SKM-1 (cell line): ENCODE measurements around the gene MYBPHL.
A peak's percentile ranks its signal among the peaks of the same experiment; 100 is the strongest.

Source experiments
- DNase-seq: peaks from one replicate; lab custom pipeline; 2025; ENCODE audit not compliant: unreplicated experiment; lab: John Stamatoyannopoulos, UW

MYBPHL gene

DNA sequence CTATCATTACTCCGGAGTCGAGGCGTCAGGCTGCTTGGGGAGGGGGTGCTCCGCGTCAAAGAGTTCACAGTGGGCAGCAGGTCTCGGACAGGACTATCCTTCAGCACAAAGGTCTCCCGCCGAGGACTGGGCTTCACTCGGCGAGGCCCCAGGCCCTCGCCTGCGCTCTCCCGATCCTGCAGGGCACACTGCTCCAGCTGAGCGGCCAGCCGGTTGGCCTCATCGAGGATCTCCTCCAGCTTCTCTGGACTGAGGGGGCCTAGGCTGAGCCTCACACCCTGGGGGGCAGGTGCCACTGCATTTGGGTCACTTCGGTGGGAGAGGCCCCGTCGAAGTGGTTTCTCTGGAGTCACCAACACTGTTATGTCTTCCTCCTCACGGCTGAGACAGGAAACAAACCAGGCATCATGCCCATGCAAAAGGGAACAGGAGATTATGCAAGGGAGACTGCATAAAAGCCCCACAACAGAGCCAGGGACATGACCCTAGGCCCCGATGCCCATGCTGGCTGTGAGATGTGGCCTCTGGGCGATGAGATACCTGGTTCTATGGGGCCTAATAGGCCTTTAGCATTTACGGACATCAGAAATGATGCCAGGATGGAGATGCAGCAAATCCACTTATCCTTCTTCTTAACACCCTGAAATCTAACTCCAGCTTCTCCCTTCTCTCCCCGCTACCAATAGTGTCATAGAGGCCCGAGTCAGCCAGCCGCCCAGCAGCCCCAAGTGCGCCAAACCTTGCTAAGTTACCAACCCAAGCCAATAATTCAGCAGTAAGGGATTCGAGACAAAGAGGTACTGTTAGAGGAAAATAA, 24.9 kb downstream of the MYBPHL start:
- DNase-seq, result peak; percentile 9

DNA sequence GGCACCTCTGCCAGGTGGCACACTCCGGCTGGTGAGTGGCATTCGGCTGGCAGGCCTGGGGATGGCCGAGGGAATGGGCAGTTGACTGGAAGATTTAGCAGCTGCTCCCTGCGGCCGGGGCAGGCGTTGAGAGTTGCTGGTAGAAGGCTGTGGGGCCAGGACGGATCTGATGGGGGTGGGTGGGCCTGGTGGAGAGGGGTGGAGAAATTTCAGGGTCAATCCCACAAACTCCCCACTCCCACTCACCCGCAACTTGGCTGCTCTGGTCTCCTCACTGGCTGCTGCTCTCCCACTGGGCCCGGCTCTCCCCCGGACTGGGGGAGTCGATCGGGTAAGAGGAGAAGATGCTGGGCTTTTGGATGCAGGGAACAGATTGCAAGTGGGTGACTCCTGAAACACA, 25.9 kb downstream of the MYBPHL start:
- no peak for DNase-seq

DNA sequence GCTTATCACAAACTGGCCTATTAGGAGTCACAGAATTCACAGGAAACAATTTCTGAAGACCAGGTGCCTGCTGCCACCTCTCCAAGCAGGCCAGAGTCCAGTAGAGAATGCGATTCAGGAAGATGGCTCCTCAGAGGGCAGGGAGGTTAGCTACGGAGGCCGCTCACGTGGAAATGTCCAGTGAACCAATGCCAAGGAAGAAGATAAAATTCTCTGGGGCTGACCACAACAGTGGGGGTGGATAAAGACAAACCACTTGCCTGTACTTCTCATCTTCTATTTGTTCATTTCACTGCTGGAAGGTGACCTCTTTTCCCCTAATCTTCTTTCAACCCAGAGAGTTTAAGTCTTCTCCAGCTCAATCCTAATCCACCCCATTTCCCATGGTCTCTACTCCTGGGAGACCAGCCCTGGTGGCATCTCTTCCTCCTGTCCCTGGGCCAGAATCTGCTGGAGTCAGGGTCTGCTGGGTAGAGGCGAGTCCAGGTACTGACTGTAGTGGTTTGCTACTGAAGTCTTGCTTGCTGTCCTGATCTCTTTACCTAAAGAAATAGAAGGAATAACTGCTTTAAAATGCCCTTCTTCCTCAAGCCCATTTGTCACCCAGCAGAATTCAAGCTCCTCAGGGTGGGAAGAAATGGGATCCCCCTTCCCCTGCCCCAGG, 27.1 kb downstream of the MYBPHL start:
- no peak for DNase-seq

DNA sequence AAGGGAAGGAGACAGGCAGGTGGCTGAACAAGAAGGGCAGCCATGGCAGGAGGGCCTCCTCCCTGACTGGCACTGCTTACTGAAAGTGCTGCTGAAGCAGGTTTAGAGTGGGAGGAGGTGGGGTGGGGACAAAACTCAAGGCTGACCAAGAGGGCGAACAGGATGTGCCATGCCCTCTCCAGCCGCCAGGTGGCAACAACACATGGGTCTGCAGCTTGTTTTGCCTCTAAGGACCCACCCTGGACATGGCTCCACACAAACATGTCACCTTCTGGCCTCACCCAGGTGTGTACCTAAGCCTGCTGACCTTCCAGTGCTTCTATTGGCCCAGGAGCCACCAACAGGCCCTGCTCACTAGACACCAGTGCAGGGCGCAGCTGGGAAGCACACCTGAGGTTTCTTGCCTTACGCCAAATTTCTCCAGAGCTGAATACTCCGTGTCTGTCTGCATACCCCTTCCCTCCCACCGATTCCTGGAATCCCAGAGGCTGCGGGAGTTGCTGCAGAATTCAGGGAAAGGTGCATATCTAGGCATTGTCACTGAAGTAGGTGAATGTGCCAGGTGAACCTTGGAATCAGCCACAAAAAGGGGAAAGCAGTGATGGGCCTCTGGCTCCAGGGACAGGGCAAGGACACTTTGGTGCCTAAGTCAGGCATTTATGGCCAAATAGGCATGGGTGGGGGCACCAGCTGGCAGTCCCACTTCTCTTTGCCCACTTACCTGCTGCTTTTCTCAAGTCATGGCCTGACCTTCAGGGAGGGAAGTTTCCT, 29.2 kb downstream of the MYBPHL start:
- no peak for DNase-seq

DNA sequence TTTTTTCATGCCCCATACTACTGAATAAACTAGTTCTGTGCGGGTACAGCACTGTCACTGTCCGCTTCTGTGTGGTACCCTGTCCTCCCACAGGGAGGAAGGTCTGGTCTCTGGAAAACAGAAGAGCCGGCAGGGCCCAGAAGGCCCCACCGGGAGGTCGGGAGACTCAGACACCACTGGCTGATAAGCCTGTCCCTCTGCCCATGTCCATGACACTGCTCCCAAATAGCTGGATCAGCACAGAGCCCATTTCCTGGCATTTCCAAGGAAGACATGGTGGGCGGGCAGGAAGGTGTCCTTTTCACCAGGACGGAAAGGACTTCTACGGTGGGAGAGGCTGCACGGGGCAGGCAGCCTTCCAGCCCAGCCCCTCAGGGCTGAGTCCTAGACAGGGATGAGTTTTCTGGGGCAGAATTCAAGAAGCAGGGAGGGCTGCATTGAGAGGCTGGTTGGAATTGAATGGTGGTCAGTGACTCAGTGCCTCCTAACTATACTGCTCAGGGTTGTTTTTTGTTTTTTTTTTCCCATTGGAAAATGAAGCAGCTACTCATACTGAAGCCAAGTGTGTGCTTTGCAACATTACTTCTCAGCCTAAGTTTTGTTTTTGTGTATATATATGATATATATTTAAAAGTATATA, 31.0 kb downstream of the MYBPHL start:
- no peak for DNase-seq

DNA sequence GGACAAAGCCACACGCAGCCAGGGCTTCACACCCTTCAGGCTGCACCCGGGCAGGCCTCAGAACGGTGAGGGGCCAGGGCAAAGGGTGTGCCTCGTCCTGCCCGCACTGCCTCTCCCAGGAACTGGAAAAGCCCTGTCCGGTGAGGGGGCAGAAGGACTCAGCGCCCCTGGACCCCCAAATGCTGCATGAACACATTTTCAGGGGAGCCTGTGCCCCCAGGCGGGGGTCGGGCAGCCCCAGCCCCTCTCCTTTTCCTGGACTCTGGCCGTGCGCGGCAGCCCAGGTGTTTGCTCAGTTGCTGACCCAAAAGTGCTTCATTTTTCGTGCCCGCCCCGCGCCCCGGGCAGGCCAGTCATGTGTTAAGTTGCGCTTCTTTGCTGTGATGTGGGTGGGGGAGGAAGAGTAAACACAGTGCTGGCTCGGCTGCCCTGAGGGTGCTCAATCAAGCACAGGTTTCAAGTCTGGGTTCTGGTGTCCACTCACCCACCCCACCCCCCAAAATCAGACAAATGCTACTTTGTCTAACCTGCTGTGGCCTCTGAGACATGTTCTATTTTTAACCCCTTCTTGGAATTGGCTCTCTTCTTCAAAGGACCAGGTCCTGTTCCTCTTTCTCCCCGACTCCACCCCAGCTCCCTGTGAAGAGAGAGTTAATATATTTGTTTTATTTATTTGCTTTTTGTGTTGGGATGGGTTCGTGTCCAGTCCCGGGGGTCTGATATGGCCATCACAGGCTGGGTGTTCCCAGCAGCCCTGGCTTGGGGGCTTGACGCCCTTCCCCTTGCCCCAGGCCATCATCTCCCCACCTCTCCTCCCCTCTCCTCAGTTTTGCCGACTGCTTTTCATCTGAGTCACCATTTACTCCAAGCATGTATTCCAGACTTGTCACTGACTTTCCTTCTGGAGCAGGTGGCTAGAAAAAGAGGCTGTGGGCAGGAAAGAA, 32.0 kb downstream of the MYBPHL start:
- DNase-seq, result no peak

DNA sequence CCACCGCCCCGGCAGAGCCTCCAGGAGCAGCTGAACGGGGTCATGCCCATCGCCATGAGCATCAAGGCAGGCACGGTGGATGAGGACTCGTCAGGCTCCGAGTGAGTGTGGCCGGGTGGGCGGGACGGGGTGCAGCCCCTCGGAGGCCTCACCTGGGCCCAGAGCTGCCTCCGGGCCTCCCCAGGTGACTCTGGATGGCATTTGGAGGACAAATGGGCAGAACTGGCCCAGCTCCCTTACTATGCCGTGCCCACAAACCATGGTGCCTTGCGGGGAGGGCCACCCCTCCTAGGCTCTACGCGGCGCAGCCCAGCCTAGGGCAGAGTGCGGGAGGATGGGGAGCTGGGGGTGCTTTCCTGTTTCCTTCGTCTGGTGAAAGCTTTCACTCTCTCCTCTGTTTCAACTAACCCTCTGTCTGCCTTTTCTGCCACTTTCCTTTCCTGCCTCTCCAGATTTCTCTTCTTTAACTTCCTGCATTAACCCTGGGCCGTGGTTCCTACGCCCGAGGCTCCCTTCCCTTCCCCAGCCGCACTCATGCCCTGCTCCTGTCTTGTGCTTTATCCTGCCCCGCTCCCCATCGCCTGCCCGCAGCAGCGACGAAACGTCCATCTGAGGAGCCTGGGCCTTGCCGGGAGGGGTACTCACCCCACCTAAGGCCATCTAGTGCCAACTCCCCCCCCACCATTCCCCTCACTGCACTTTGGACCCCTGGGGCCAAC, 33.1 kb downstream of the MYBPHL start:
- DNase-seq, result no peak

DNA sequence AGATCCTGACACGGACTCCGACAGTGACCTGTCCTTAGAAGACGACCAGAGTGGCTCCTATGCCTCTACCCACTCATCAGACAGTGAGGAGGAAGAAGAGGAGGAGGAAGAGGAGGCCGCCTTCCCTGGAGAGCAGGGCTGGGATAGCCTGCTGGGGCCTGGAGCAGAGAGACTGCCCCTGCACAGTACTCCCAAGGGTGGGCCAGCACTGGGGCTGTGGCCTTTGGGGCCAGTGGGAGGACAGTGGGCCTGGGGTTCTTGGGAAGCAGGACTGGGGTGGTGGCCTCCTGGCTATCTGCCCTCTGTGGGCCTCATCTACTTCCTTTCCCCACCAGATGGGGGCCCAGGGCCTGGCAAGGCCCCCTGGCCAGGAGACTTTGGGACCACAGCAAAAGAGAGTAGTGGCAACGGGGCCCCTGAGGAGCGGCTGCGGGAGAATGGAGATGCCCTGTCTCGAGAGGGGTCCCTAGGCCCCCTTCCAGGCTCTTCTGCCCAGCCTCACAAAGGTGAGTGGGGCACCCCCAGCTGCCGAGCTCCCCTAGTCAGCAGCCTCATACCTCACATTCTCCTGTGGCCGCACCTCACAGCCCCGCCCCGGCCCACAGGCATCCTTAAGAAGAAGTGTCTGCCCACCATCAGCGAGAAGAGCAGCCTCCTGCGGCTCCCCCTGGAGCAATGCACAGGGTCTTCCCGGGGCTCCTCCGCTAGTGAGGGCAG, 33.8 kb downstream of the MYBPHL start:
- DNase-seq, result no peak

DNA sequence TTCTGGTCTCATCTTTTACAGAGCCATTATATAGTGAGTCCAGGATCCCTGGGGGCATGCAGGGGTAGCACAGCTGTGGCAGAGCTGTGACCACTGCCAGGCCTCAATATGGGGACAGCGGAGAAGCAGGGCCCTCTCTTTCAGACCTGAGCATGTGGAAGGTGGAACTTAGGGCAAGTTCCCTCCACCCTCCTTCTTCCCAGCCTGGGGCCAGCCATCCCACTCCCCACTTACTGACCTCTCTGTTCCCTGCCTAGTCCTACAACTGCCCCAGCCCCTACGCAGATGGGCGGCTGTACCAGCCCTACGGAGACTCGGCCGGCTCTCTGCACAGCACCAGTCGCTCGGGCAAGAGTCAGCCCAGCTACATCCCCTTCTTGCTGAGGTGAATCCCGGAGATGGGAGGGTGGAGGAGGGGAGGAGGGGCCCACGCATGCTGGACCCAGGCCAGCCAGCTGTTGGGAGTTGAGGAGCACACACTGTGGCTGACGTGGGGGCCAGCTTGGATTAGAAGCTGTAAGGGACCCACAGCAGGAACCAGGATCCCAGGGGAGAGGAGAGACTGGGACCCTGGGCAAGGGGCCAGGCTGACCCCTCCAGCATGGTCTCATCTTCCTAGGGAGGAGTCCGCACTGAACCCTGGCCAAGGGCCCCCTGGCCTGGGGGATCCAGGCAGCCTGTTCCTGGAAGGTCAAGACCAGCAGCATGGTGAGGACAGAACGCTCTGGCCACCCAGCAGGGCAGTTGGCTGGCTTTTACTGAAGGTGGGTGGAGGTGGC, 34.6 kb downstream of the MYBPHL start:
- no peak for DNase-seq

DNA sequence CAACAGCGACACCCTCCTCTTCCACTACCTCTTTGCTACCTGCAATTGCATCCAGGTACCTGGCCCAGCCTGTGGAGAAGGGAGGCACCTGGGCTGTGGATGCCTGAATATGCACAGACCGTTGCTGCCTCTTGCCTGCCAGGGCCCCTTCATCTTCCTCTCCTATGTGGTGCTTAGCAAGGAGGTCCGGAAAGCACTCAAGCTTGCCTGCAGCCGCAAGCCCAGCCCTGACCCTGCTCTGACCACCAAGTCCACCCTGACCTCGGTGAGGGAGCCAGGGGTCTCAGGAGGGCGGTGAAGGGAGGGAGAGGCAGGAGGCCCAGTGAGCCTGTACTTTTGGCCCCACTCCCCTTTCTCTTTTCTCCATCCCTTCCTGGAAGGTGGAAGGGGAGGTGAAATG, 35.4 kb downstream of the MYBPHL start:
- no peak for DNase-seq

DNA sequence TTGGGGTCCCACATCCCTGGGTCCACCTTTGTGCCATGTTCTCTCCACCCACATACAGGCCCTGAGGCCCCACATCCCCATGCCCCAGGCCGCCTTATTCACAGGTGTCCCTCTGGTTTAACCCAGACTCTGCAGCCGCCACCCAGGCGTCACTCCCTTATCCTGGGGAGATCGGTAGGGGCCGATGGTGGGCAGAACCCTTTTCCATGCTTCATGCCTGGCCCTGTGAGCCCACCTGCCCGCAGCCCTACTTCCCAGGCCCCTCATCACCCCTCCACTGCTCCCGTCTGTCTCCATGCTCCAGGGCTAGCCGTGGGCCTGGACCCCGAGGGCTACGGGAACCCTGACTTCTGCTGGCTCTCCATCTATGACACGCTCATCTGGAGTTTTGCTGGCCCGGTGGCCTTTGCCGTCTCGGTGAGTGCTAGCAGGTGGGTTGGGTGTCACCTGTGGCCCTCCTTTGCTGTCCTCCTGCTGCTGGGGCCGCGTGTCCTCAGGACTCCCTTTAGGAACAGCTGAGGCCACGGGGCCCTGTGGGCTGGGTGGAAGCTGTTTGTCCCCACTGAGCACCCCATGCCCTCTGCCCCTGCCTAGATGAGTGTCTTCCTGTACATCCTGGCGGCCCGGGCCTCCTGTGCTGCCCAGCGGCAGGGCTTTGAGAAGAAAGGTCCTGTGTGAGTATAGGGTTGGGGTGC, 36.0 kb downstream of the MYBPHL start:
- DNase-seq, result no peak

DNA sequence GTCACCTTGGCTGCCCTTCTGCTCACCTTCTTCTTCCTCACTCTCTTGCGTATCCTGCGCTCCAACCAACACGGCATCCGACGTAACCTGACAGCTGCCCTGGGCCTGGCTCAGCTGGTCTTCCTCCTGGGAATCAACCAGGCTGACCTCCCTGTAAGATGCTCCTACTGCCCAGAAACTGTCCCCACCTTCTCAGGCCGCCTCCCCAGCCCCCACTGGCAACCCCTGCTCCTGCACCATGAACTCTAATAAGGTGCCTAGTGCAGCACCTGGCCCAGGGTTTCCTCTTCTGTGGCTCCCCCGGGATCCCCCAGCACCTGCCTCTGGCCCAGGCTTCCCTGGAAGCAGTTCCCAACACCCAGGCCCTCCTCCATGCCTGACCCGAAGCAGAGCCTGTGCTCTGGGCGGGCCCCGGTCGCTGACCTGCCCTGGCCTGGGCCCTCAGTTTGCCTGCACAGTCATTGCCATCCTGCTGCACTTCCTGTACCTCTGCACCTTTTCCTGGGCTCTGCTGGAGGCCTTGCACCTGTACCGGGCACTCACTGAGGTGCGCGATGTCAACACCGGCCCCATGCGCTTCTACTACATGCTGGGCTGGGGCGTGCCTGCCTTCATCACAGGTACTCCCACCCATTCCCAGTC, 36.7 kb downstream of the MYBPHL start:
- DNase-seq, result no peak

DNA sequence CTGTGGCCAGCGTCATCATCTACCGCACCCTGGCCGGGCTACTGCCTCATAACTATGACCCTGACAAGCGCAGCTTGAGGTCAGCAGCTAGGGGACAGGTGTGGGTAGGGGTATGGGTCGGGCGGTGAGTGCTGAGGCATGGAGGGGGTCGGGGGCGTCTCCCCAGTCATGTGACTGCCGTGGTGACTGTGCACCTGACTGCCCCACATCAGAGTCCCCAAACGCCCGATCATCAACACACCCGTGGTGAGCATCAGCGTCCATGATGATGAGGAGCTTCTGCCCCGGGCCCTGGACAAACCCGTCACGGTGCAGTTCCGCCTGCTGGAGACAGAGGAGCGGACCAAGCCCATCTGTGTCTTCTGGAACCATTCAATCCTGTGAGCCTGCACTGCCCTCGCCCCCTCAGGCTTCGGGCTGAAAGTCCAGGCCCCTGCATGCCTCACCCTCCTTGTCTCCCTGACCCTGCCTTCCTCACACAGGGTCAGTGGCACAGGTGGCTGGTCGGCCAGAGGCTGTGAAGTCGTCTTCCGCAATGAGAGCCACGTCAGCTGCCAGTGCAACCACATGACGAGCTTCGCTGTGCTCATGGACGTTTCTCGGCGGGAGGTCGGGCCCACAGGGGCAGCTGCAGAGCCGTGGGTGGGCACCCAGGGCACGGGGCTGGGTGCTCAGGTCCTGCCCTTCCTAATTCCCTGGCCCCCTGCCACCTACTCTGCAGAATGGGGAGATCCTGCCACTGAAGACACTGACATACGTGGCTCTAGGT, 37.4 kb downstream of the MYBPHL start:
- no peak for DNase-seq

DNA sequence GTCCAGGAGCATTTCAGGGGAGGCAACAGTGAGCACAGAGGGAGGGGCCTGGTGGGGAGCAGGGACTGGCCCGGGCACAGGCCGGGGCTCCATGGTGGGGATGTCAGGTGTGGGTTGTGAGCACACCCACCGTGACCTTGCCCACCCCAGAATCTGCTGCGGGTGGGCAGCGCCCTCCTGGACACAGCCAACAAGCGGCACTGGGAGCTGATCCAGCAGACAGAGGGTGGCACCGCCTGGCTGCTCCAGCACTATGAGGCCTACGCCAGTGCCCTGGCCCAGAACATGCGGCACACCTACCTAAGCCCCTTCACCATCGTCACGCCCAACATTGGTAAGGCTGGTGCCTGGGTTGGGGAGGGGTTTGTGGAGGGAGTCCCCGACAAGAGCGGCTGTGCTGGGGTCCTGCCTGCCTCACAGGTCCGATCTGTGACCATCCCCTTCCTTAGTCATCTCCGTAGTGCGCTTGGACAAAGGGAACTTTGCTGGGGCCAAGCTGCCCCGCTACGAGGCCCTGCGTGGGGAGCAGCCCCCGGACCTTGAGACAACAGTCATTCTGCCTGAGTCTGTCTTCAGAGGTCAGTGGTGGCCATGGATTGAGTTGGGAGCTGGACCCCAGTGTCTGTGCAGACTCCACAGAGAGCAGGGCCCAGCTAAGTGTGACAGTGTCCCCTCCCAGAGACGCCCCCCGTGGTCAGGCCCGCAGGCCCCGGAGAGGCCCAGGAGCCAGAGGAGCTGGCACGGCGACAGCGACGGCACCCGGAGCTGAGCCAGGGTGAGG, 38.2 kb downstream of the MYBPHL start:
- DNase-seq, result no peak

DNA sequence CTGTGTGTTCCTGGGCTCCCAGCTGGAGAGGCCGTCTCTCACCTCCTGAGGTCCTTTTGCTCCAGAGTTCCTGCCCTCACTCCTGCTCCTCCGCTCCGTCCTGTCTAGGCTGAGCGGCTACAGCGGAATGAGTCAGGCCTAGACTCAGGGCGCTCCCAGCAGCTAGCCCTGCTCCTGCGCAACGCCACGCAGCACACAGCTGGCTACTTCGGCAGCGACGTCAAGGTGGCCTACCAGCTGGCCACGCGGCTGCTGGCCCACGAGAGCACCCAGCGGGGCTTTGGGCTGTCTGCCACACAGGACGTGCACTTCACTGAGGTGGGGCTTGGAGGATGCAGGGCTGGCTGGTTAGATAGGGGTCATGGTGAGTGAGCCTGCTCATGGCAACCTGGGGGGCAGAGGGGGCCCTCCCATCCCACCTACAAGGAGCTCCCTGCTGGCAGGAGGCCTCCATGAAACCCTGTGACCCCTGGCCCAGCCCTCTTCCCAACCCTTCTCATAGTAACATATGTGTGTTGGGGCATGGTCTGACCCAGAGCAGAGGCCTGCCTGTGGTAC, 39.0 kb downstream of the MYBPHL start:
- DNase-seq, result no peak
